Panc1 (cell line): ENCODE measurements around the gene FGF14. TPM values are rescaled to one million over a fixed set of nuclear protein-coding genes. Genes with fewer than 3 reads are reported as not detected.

Source experiments
- ATAC-seq: fragments of 200-7000 bp; cut with Tn5 transposase; 2 replicates; pipeline ENCODE4 v1.9.1; 2020; ENCODE audit warnings: mild to moderate bottlenecking, moderate library complexity
- BruUV-seq: library from RNA; stranded (reverse); fragments of 400-500 nt; replicated peaks from 2 replicates; lab custom pipeline; 2021; lab: Mats Ljungman, UMichigan
- CTCF ChIA-PET: fragments of 300-600 bp; sonication (Branson Sonifier 250); formaldehyde crosslinking; loops from one replicate; lab custom pipeline; 2022; ENCODE audit warnings: antibody characterized with exemption; lab: Charles Lee
- POLR2A ChIA-PET: fragments of 300-600 bp; sonication (Branson Sonifier 250); formaldehyde crosslinking; loops from one replicate; lab custom pipeline; 2022; ENCODE audit warnings: antibody characterized with exemption; lab: Charles Lee
- DNase-seq: peaks from one replicate; pipeline ENCODE4 v3.0.0-alpha.2; 2010; ENCODE audit warnings: low read depth, low spot score
- H3K27ac ChIP-seq: 2 replicates; pipeline ENCODE4 v1.5.1; 2011; ENCODE audit warnings: mild to moderate bottlenecking, low read length, inconsistent platforms
- H3K27me3 ChIP-seq: fragments of 200-500 bp; sonication (Bioruptor generic); 2 replicates; pipeline ENCODE4 v1.6.0; 2014; ENCODE audit warnings: low read length, inconsistent platforms; ENCODE audit not compliant: control insufficient read depth, insufficient read depth
- H3K36me3 ChIP-seq: fragments of 200-500 bp; sonication (Bioruptor generic); 2 replicates; pipeline ENCODE4 v1.5.1; 2014; ENCODE audit warnings: inconsistent platforms, mild to moderate bottlenecking, low read length, moderate library complexity; ENCODE audit not compliant: control insufficient read depth, insufficient read depth
- H3K4me1 ChIP-seq: 2 replicates; pipeline ENCODE4 v1.5.1; 2011; ENCODE audit warnings: inconsistent platforms, mild to moderate bottlenecking, low read length, moderate library complexity; ENCODE audit not compliant: control insufficient read depth, insufficient read depth
- H3K4me3 ChIP-seq, 2 experiments: 2 replicates each; pipeline ENCODE4 v1.5.1; 2011 to 2012; ENCODE audit warnings: low read depth in 2 of 2, low read length in 2 of 2, mild to moderate bottlenecking in 2 of 2, inconsistent platforms in 1 of 2, moderate library complexity in 1 of 2
- H3K9me3 ChIP-seq: fragments of 200-500 bp; sonication (Bioruptor generic); 2 replicates; pipeline ENCODE4 v1.5.1; 2014; ENCODE audit warnings: low read depth, mild to moderate bottlenecking, inconsistent platforms, low read length, moderate library complexity; ENCODE audit not compliant: control insufficient read depth, insufficient read depth
- CTCF ChIP-seq: fragments of 450-650 bp; IDR thresholded peaks from 2 replicates; pipeline ENCODE4 v1.5.1; 2017; ENCODE audit warnings: mild to moderate bottlenecking
- POLR2AphosphoS5 ChIP-seq: IDR thresholded peaks from 2 replicates; pipeline ENCODE4 v1.6.1; 2012; ENCODE audit warnings: mild to moderate bottlenecking, low read depth, low read length, moderate library complexity
- REST ChIP-seq, 2 experiments: IDR thresholded peaks; 2 replicates each; pipeline ENCODE4 v1.6.1; 2011 to 2012; ENCODE audit warnings: low read depth in 2 of 2, control low read depth in 1 of 2, low read length in 1 of 2, mild to moderate bottlenecking in 1 of 2, moderate library complexity in 1 of 2; ENCODE audit not compliant: insufficient read depth in 1 of 2
- SIN3A ChIP-seq: IDR thresholded peaks from 2 replicates; pipeline ENCODE4 v1.6.1; 2012; ENCODE audit warnings: low read depth, mild to moderate bottlenecking, low read length, moderate library complexity, borderline replicate concordance; ENCODE audit not compliant: insufficient read depth
- TCF7L2 ChIP-seq: IDR thresholded peaks from 2 replicates; pipeline ENCODE4 v1.6.1; 2011; ENCODE audit warnings: mild to moderate bottlenecking, low read depth, low read length, inconsistent platforms
- in situ Hi-C: cut with HindIII; loops from 2 replicates; pipeline ENCODE4 v1.10.0; 2016; ENCODE audit warnings: low sequenced_read_pairs, low pct_unique_long_range_greater_than_20kb
- intact Hi-C: fragments of 100-400 bp; cut with micrococcal nuclease; formaldehyde crosslinking; loops from one replicate; pipeline ENCODE4 v1.10.0; 2022; ENCODE audit not compliant: unreplicated experiment
- total RNA-seq: library from RNA; stranded (reverse); gene quantifications from one replicate; pipeline ENCODE4 v1.2.1, GENCODE V29; 2021; ENCODE audit not compliant: unreplicated experiment

Gene FGF14
- total RNA-seq, 1 experiment from 2014 or later: 0.03 TPM

- ChIA-PET POLR2A (no interaction called here), CTCF (no interaction called here)
- no peak for DNase-seq
- in situ Hi-C loops: no loop called here
- Histone ChIP-seq H3K27me3 (no peaks in the 10 kb centered on the region), H3K4me1 (no peaks in the 10 kb centered on the region), H3K27ac (no peak overlapping the region), H3K9me3 (no peaks in the 10 kb centered on the region), H3K36me3 (no peaks in the 10 kb centered on the region), H3K4me3 (no peak overlapping the region)
- intact Hi-C loops: no loop called here
- no TSS peak for BruUV-seq
- no peak for TF ChIP-seq POLR2AphosphoS5
- TF ChIP-seq CTCF: no peak
- TF ChIP-seq REST (IDR thresholded peaks at IDR 0.05; ENCODE audit: insufficient read depth in 1 of 2, low read depth in 2 of 2, low read length in 1 of 2): no peak
- no peak for TF ChIP-seq SIN3A
- no peak for TF ChIP-seq TCF7L2
- ATAC-seq: no peak
Observed at GRCh38 chr13:102374233-102374632, 27.6 kb downstream of the FGF14 start.

GRCh38 chr13:102373221-102373620 lies 28.6 kb downstream of the FGF14 start:
- ATAC-seq (no peak), DNase-seq (no peak)
- Histone ChIP-seq H3K9me3 (no peaks in the 10 kb centered on the region), H3K27ac (no peak overlapping the region), H3K4me1 (no peaks in the 10 kb centered on the region), H3K36me3 (no peaks in the 10 kb centered on the region), H3K27me3 (no peaks in the 10 kb centered on the region), H3K4me3 (no peak overlapping the region)
- no peak for TF ChIP-seq REST (IDR thresholded peaks at IDR 0.05; ENCODE audit: insufficient read depth in 1 of 2, low read depth in 2 of 2, low read length in 1 of 2)
- no peak for TF ChIP-seq TCF7L2
- no peak for TF ChIP-seq CTCF
- no peak for TF ChIP-seq POLR2AphosphoS5
- no peak for TF ChIP-seq SIN3A
- intact Hi-C loops: no loop called here
- no TSS peak for BruUV-seq
- ChIA-PET CTCF (no interaction called here), POLR2A (no interaction called here)
- in situ Hi-C loops: no loop called here
